SK-N-SH treated with all-trans-retinoic acid at 6 μM for 48 hours (cell line): ENCODE measurements around the gene HDAC5.

Source experiments
- ARNTL ChIP-seq: fragments of 450-650 bp; formaldehyde crosslinking; IDR thresholded peaks from 2 replicates; pipeline ENCODE4 v1.5.0; 2020; ENCODE audit warnings: low read depth, mild to moderate bottlenecking, moderate library complexity, borderline replicate concordance
- BACH2 ChIP-seq: fragments of 250-450 bp; sonication (Bioruptor Pico); IDR thresholded peaks from 2 replicates; pipeline ENCODE4 v1.9.0; 2021; ENCODE audit warnings: mild to moderate bottlenecking, borderline replicate concordance
- ISL1 ChIP-seq: fragments of 250-450 bp; sonication (Bioruptor Pico); IDR thresholded peaks from 2 replicates; pipeline ENCODE4 v2.1.2; 2022; ENCODE audit warnings: mild to moderate bottlenecking, moderate library complexity
- OSR1 ChIP-seq: fragments of 250-450 bp; sonication (Bioruptor Pico); IDR thresholded peaks from 2 replicates; pipeline ENCODE4 v1.8.0; 2022; ENCODE audit warnings: moderate library complexity, mild to moderate bottlenecking, inconsistent platforms
- PPARA ChIP-seq: fragments of 250-450 bp; sonication (Bioruptor Pico); IDR thresholded peaks from 2 replicates; pipeline ENCODE4 v1.5.0; 2020; ENCODE audit warnings: mild to moderate bottlenecking, borderline replicate concordance
- RARB ChIP-seq: fragments of 250-450 bp; sonication (Bioruptor Pico); IDR thresholded peaks from 2 replicates; pipeline ENCODE4 v1.8.0; 2021; ENCODE audit warnings: mild to moderate bottlenecking, moderate library complexity
- SNAI2 ChIP-seq: fragments of 250-450 bp; sonication (Bioruptor Pico); IDR thresholded peaks from 2 replicates; pipeline ENCODE4 v1.5.0; 2020; ENCODE audit warnings: mild to moderate bottlenecking, moderate library complexity
- ZC3H10 ChIP-seq: fragments of 250-450 bp; sonication (Bioruptor Pico); IDR thresholded peaks from 2 replicates; pipeline ENCODE4 v1.5.1; 2021; ENCODE audit warnings: mild to moderate bottlenecking, moderate library complexity
- ZNF70 ChIP-seq: fragments of 450-650 bp; formaldehyde crosslinking; IDR thresholded peaks from 2 replicates; pipeline ENCODE4 v1.5.0; 2020; ENCODE audit warnings: mild to moderate bottlenecking, moderate library complexity

DNA sequence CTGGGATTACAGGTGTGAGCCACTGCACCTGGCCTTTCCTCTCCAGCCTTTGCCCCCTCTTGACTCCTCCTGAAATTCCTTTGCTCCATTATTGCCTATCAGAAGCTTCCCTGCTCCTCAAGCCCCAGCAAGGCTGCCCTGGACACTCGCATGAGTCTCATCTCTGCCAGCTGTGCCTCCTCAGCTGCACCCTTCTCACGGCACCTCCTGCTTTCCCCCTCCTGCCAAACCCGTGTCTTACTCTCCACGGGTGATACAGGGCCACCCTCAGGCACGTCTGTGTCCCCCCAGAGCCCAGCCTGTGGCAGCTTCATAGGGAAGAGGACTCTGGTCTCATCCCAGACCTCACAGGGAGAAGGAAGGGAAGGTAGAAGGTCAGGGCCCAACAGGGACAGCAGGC, 37.5 kb downstream of the HDAC5 start:
- TF ChIP-seq RARB (CRISPR knock-in tag) (no peak), ZNF70 (CRISPR knock-in tag) (no peak), PPARA (CRISPR knock-in tag) (no peak), ISL1 (CRISPR knock-in tag) (no peak), BACH2 (CRISPR knock-in tag) (no peak), OSR1 (CRISPR knock-in tag) (no peak), ZC3H10 (no peak), SNAI2 (CRISPR knock-in tag) (no peak), ARNTL (CRISPR knock-in tag) (no peak)
